NCI-H345 (cell line): ENCODE results near the gene SOX6.
"Not testable (repeated sequence)": the region's sequence is repeated elsewhere in the genome, so short reads cannot be mapped to it uniquely, and the experiment has no call there.

ENCODE experiments used
- DNase-seq: peaks from one replicate; lab custom pipeline; 2025; lab: John Stamatoyannopoulos, UW

The SOX6 gene

GRCh38 chr11:16148301-16148931 is 207.9 kb downstream of the SOX6 start:
- DNase-seq = no peak

- not testable (repeated sequence) for DNase-seq
Measured at GRCh38 chr11:16146980-16147379, 209.4 kb downstream of the SOX6 start.

GRCh38 chr11:16141614-16142013 is 214.7 kb downstream of the SOX6 start:
- not testable (repeated sequence) for DNase-seq

- DNase-seq = not testable (repeated sequence)
Measured at GRCh38 chr11:16141162-16141561, 215.2 kb downstream of the SOX6 start.

GRCh38 chr11:16136792-16137390 is 219.5 kb downstream of the SOX6 start:
- DNase-seq = no peak

GRCh38 chr11:16133867-16134266 is 222.5 kb downstream of the SOX6 start:
- no peak for DNase-seq

GRCh38 chr11:16127732-16128131 is 228.6 kb downstream of the SOX6 start:
- no peak for DNase-seq

- peak; percentile 67 for DNase-seq
Measured at GRCh38 chr11:16126362-16126761, 230.0 kb downstream of the SOX6 start.

GRCh38 chr11:16125796-16126195 is 230.6 kb downstream of the SOX6 start:
- no peak for DNase-seq

GRCh38 chr11:16124390-16124789 is 232.0 kb downstream of the SOX6 start:
- no peak for DNase-seq

GRCh38 chr11:16121853-16122252 is 234.5 kb downstream of the SOX6 start:
- DNase-seq = no peak

- DNase-seq = no peak
Measured at GRCh38 chr11:16120008-16120407, 236.3 kb downstream of the SOX6 start.

- DNase-seq = peak; percentile 56
Measured at GRCh38 chr11:16117989-16118756, 238.2 kb downstream of the SOX6 start.

- DNase-seq = no peak
Measured at GRCh38 chr11:16114978-16115871, 241.1 kb downstream of the SOX6 start.

- DNase-seq = no peak
Measured at GRCh38 chr11:16114431-16114830, 241.9 kb downstream of the SOX6 start.

GRCh38 chr11:16111690-16112089 is 244.7 kb downstream of the SOX6 start:
- no peak for DNase-seq

- DNase-seq = no peak
Measured at GRCh38 chr11:16110886-16111285, 245.5 kb downstream of the SOX6 start.

- peak; percentile 48 for DNase-seq
Measured at GRCh38 chr11:16099343-16099900, 256.9 kb downstream of the SOX6 start.

GRCh38 chr11:16098526-16099205 is 257.7 kb downstream of the SOX6 start:
- DNase-seq = peak; percentile 65

GRCh38 chr11:16097543-16097942 is 258.8 kb downstream of the SOX6 start:
- DNase-seq = peak; percentile 97

GRCh38 chr11:16096336-16096735 is 260.0 kb downstream of the SOX6 start:
- no peak for DNase-seq
